MM.1S (cell line): ENCODE results near the gene CNNM3.

ENCODE experiments used
- DNase-seq: peaks from one replicate; pipeline ENCODE4 v3.0.0-alpha.2; 2015
- H2AFZ ChIP-seq: fragments of 300-600 bp; sonication (generic); 2 replicates; pipeline ENCODE4 v1.6.0; 2016; ENCODE audit warnings: antibody characterized with exemption, low read length
- H3F3A ChIP-seq: fragments of 300-600 bp; sonication (generic); 2 replicates; pipeline ENCODE4 v1.6.1; 2016; ENCODE audit warnings: mild to moderate bottlenecking, antibody characterized with exemption, low read length, moderate library complexity, mixed read lengths; ENCODE audit not compliant: insufficient read depth
- H3K27ac ChIP-seq: fragments of 300-600 bp; sonication (generic); 2 replicates; pipeline ENCODE4 v1.5.1; 2016; ENCODE audit warnings: mild to moderate bottlenecking, low read length
- H3K27me3 ChIP-seq: fragments of 300-600 bp; sonication (generic); replicated peaks from 2 replicates; pipeline ENCODE4 v1.6.0; 2016; ENCODE audit warnings: low read length; ENCODE audit not compliant: insufficient read depth
- H3K36me3 ChIP-seq: fragments of 300-600 bp; sonication (generic); replicated peaks from 2 replicates; pipeline ENCODE4 v1.6.1; 2016; ENCODE audit warnings: mild to moderate bottlenecking, low read length, mixed read lengths; ENCODE audit not compliant: insufficient read depth
- H3K4me1 ChIP-seq: fragments of 300-600 bp; sonication (generic); 2 replicates; pipeline ENCODE4 v1.6.1; 2016; ENCODE audit warnings: low read length, mixed read lengths
- H3K4me2 ChIP-seq: fragments of 300-600 bp; sonication (generic); 2 replicates; pipeline ENCODE4 v1.6.0; 2016; ENCODE audit warnings: low read depth, low read length
- H3K4me3 ChIP-seq: fragments of 300-600 bp; sonication (generic); 2 replicates; pipeline ENCODE4 v1.5.1; 2016; ENCODE audit warnings: low read length, mixed read lengths
- H3K79me2 ChIP-seq: fragments of 300-600 bp; sonication (generic); 2 replicates; pipeline ENCODE4 v1.6.1; 2016; ENCODE audit warnings: mixed run types, low read length, mixed read lengths
- H3K9ac ChIP-seq: fragments of 300-600 bp; sonication (generic); 2 replicates; pipeline ENCODE4 v1.6.1; 2016; ENCODE audit warnings: low read length, mixed read lengths
- H3K9me2 ChIP-seq: fragments of 300-600 bp; sonication (generic); replicated peaks from 2 replicates; pipeline ENCODE4 v1.6.1; 2016; ENCODE audit warnings: mild to moderate bottlenecking, low read length, mixed read lengths; ENCODE audit not compliant: insufficient read depth
- H3K9me3 ChIP-seq: fragments of 300-600 bp; sonication (generic); replicated peaks from 2 replicates; pipeline ENCODE4 v1.6.1; 2016; ENCODE audit warnings: mild to moderate bottlenecking, low read length, mixed read lengths; ENCODE audit not compliant: insufficient read depth
- H4K20me1 ChIP-seq: fragments of 300-600 bp; sonication (generic); 2 replicates; pipeline ENCODE4 v1.6.1; 2016; ENCODE audit warnings: mild to moderate bottlenecking, low read length, moderate library complexity, mixed read lengths; ENCODE audit not compliant: insufficient read depth
- CTCF ChIP-seq: fragments of 300-600 bp; sonication (generic); IDR thresholded peaks from 2 replicates; pipeline ENCODE4 v1.5.1; 2016; ENCODE audit warnings: antibody characterized with exemption, low read length, mixed read lengths
- EZH2 ChIP-seq: fragments of 300-600 bp; sonication (generic); optimal IDR thresholded peaks from 2 replicates; pipeline ENCODE3; 2017; ENCODE audit warnings: low read depth, mild to moderate bottlenecking, antibody characterized with exemption, low read length, mixed read lengths
- EZH2phosphoT487 ChIP-seq: fragments of 300-600 bp; sonication (generic); IDR thresholded peaks from 2 replicates; pipeline ENCODE4 v1.6.1; 2018; ENCODE audit warnings: antibody characterized with exemption, low read length

CNNM3 gene

DNA sequence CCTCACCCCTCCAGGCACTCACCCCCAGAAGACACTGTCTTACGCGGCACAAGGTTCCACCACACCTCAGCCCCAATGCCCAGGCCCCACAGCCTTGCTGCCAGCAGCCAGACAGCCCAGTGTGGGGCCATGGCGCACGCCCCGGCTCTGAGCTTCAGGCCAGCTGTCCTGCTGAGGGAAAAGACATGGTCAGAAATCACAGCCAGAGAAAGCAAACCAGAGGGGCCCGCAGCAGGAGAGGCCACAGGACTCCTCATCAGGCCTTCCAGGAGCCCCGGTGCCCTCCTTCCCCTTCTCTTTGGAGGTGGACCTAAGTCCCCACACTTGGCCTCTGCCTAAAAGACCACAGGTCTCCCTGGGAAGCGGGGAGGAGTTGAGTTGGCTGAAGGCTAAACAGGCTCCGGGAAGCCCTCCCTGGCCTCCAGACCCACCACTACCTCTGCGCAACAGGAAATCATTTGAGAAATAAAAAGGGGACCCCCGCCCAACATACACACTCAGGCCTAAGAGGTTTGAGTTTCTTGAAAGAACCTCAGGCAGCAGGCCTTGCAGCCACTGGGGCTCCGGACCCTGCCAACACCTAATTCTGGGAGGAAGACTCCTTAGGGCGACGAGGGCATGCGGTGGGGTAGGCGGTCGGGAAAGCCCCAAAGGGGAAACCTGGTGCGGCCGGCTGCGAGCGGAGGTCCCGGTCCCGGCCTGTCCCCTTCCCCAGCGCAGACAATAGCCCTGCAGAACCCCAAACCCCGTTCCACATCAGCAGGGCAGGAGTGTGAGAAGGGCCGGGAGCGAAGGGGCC is 51.9 kb downstream of the CNNM3 start:
- H3K9me3 ChIP-seq: no peaks in the 10 kb centered on the region
- H3F3A ChIP-seq: no peaks in the 10 kb centered on the region; the same call in 1 of the 2 replicates
- no peaks in the 10 kb centered on the region for H3K4me1 ChIP-seq
- DNase-seq: no peak
- H2AFZ ChIP-seq: peak overlapping the region; percentile 75
- H3K9me2 ChIP-seq: no peaks in the 10 kb centered on the region
- H4K20me1 ChIP-seq: no peaks in the 10 kb centered on the region
- no peak overlapping the region for H3K27ac ChIP-seq
- H3K4me3 ChIP-seq: peak overlapping the region; percentile 74
- no peaks in the 10 kb centered on the region for H3K36me3 ChIP-seq
- H3K27me3 ChIP-seq: peaks cover 9% of the 10 kb centered on the region
- H3K9ac ChIP-seq: peak overlapping the region; percentile 73; the same call in 1 of the 2 replicates
- TF ChIP-seq EZH2 (no peak), EZH2phosphoT487 (no peak), CTCF (no peak)
- H3K4me2 ChIP-seq: peak overlapping the region; percentile 85
- no peaks in the 10 kb centered on the region for H3K79me2 ChIP-seq

GRCh38 chr2:96868555-96869280 is 52.6 kb downstream of the CNNM3 start:
- TF ChIP-seq CTCF (peak; percentile 63), EZH2 (no peak), EZH2phosphoT487 (no peak)
- H3K9me2 ChIP-seq: no peaks in the 10 kb centered on the region
- peak overlapping the region; percentile 85 for H3K4me2 ChIP-seq
- peak; percentile 46 for DNase-seq
- no peaks in the 10 kb centered on the region for H3K9me3 ChIP-seq
- H3F3A ChIP-seq: no peaks in the 10 kb centered on the region; the same call in 1 of the 2 replicates
- no peaks in the 10 kb centered on the region for H4K20me1 ChIP-seq
- peak overlapping the region; percentile 74 for H3K4me3 ChIP-seq
- no peak overlapping the region for H3K27ac ChIP-seq
- peaks cover 9% of the 10 kb centered on the region for H3K27me3 ChIP-seq
- peak overlapping the region; percentile 73 for H3K9ac ChIP-seq
- H3K79me2 ChIP-seq: no peaks in the 10 kb centered on the region
- no peaks in the 10 kb centered on the region for H3K4me1 ChIP-seq
- H2AFZ ChIP-seq: peak overlapping the region; percentile 75
- H3K36me3 ChIP-seq: no peaks in the 10 kb centered on the region

GRCh38 chr2:96869281-96869821 is 53.3 kb downstream of the CNNM3 start:
- H3K9ac ChIP-seq: peak overlapping the region; percentile 73; the same call in 1 of the 2 replicates

More at GRCh38 chr2:96869281-96869821, 53.3 kb downstream of the CNNM3 start:
- Histone ChIP-seq H2AFZ (peak overlapping the region; percentile 75), H3K36me3 (no peaks in the 10 kb centered on the region), H3K4me3 (peak overlapping the region; percentile 74), H4K20me1 (no peaks in the 10 kb centered on the region), H3K27ac (no peak overlapping the region), H3F3A (no peaks in the 10 kb centered on the region; the same call in 1 of the 2 replicates), H3K4me2 (peak overlapping the region; percentile 85), H3K79me2 (no peaks in the 10 kb centered on the region), H3K27me3 (peaks cover 9% of the 10 kb centered on the region), H3K9me3 (no peaks in the 10 kb centered on the region), H3K9me2 (no peaks in the 10 kb centered on the region), H3K4me1 (no peaks in the 10 kb centered on the region)
- no peak for DNase-seq
- TF ChIP-seq EZH2 (no peak), CTCF (no peak), EZH2phosphoT487 (no peak)
